ENCODE data around the gene TMEM98. TPM values are rescaled to one million over a fixed set of nuclear protein-coding genes. Genes with fewer than 3 reads are reported as not detected.
A peak's percentile ranks its signal among the peaks of the same experiment; 100 is the strongest.

Gene TMEM98
- total and polyA plus RNA-seq, 2 of the 4 experiments (the other 2 are of a cell fraction), result 173 to 195 TPM

- Histone ChIP-seq H3K79me1 (ENCODE audit: low read depth in 1 of 2, low read length in 2 of 2) (peaks cover 0 to 23% of the 10 kb centered on the region in 2 experiments; a peak in 2 of 4 replicates), H3K4ac (ENCODE audit: low read depth, low read length) (no peak overlapping the region), H2AK5ac (ENCODE audit: low read depth, low read length) (0 out of 2 replicates have a peak overlapping the region, but pooled peaks have one; percentile 8), H2BK120ac (ENCODE audit: low read depth, low read length) (no peak overlapping the region), H4K91ac (ENCODE audit: insufficient read depth, low read depth, low read length) (no peak overlapping the region), H3K27ac (ENCODE audit: insufficient read depth, low read length) (no peak overlapping the region), H2AK9ac (replicated peaks; ENCODE audit: low read depth, low read length, poor library complexity) (peak overlapping the region; percentile 70), H3K9me3 (ENCODE audit: control insufficient read depth, insufficient read depth, low read length) (no peaks in the 10 kb centered on the region), H2BK15ac (ENCODE audit: low read depth, low read length) (no peak overlapping the region), H3K14ac (replicated peaks; ENCODE audit: low read depth, low read length) (no peak overlapping the region), H3K4me3 (ENCODE audit: insufficient read depth, low read depth, low read length) (no peak overlapping the region), H4K8ac (ENCODE audit: low read depth in 2 of 2, low read length in 2 of 2) (no peak overlapping the region), H3K36me3 (ENCODE audit: control insufficient read depth, insufficient read depth, low read length) (peaks cover 64% of the 10 kb centered on the region), H3K9ac (ENCODE audit: low read depth, low read length) (no peak overlapping the region), H3K23ac (ENCODE audit: low read depth, low read length) (no peak overlapping the region), H3K18ac (ENCODE audit: low read depth, low read length) (no peak overlapping the region), H4K20me1 (ENCODE audit: insufficient read depth, low read length) (peaks cover 4% of the 10 kb centered on the region; the same call in 1 of the 2 replicates), H2AFZ (replicated peaks; ENCODE audit: low read length, poor library complexity) (peak overlapping the region; percentile 61), H4K5ac (ENCODE audit: low read depth, low read length) (no peak overlapping the region), H3K27me3 (ENCODE audit: control insufficient read depth, insufficient read depth, low read length) (no peaks in the 10 kb centered on the region), H3K4me2 (ENCODE audit: low read depth, low read length) (no peak overlapping the region), H3K4me1 (ENCODE audit: control insufficient read depth, insufficient read depth, low read length) (peaks cover 5% of the 10 kb centered on the region), H3K56ac (ENCODE audit: extremely low read depth, insufficient read depth, low read length) (no peak overlapping the region), H3K9me1 (ENCODE audit: insufficient read depth, low read length) (peaks cover 26% of the 10 kb centered on the region), H2BK5ac (ENCODE audit: low read depth, low read length, poor library complexity, severe bottlenecking) (no peak overlapping the region), H2BK20ac (ENCODE audit: low read depth, low read length) (no peak overlapping the region)
- DNase-seq (no peak), ATAC-seq (ENCODE audit: low read depth) (no peak)
- WGBS, 2 experiments (ENCODE audit: extremely low coverage in 2 of 2, insufficient read length in 1 of 2), result 100% methylated on average over 1 of the region's 15 CpGs; no CpG with 5 or more reads in 1 of the 2 experiments
- in situ Hi-C loops (cut with MboI; ENCODE audit: low sequenced_read_pairs) (no loop called here), dilution Hi-C loops (cut with HindIII; ENCODE audit: low sequenced_read_pairs, unreplicated experiment) (no loop called here), intact Hi-C loops (cut with micrococcal nuclease) (no loop called here)
- ChIA-PET CTCF (interaction anchor here (0.6 to 1.6 kb wide), 7 partner anchors 9 to 429 kb away, joined by 3 to 6 read pairs (median 4); partner anchors contain the start of gene MYO1D), POLR2A (ENCODE audit: unreplicated experiment) (no interaction called here)
- BruUV-seq (replicated peaks), result no TSS peak
- no peak for TF ChIP-seq CTCF (conservative IDR thresholded peaks at IDR 0.05; ENCODE audit: low read depth, low read length)
- no peak for TF ChIP-seq SMC3 (IDR thresholded peaks at IDR 0.05; ENCODE audit: low read depth, low read length)
- no peak for TF ChIP-seq MAFK (IDR thresholded peaks at IDR 0.05; ENCODE audit: low read depth, low read length)
- no peak for TF ChIP-seq RFX5 (IDR thresholded peaks at IDR 0.05; ENCODE audit: low read depth, low read length)
- TF ChIP-seq RAD21 (IDR thresholded peaks at IDR 0.05; ENCODE audit: low read length), result no peak
- no peak for TF ChIP-seq POLR2A (IDR thresholded peaks at IDR 0.05; ENCODE audit: low read depth, low read length)
- no peak for TF ChIP-seq NFE2L2 (IDR thresholded peaks at IDR 0.05; ENCODE audit: low read depth, low read length)
Measured at GRCh38 chr17:32936186-32936893, 8.4 kb downstream of the TMEM98 start.

Data from IMR-90 (cell line).